GM23248 (cell line): ENCODE results near the gene PDSS2. TPM values are rescaled to one million over a fixed set of nuclear protein-coding genes. Genes with fewer than 3 reads are reported as not detected.

ENCODE experiments used
- DNase-seq: peaks from one replicate; pipeline ENCODE4 v3.0.0-alpha.2; 2015
- H2AFZ ChIP-seq: fragments of 200-600 bp; sonication (generic); 2 replicates; pipeline ENCODE4 v1.6.1; 2016; ENCODE audit warnings: antibody characterized with exemption
- H3F3A ChIP-seq: fragments of 200-600 bp; sonication (generic); 2 replicates; pipeline ENCODE4 v1.6.1; 2016; ENCODE audit warnings: mild to moderate bottlenecking, antibody characterized with exemption, mixed run types; ENCODE audit not compliant: insufficient read depth
- H3K27ac ChIP-seq: fragments of 200-600 bp; sonication (generic); 2 replicates; pipeline ENCODE4 v1.5.1; 2016; ENCODE audit warnings: mild to moderate bottlenecking
- H3K27me3 ChIP-seq: fragments of 200-600 bp; sonication (generic); replicated peaks from 2 replicates; pipeline ENCODE4 v1.6.1; 2016; ENCODE audit warnings: mild to moderate bottlenecking; ENCODE audit not compliant: insufficient read depth
- H3K36me3 ChIP-seq: fragments of 200-600 bp; sonication (generic); 2 replicates; pipeline ENCODE4 v1.6.1; 2016; ENCODE audit warnings: low read depth, mild to moderate bottlenecking
- H3K4me1 ChIP-seq: fragments of 200-600 bp; sonication (generic); 2 replicates; pipeline ENCODE4 v1.6.1; 2016; ENCODE audit warnings: mild to moderate bottlenecking; ENCODE audit not compliant: insufficient read depth
- H3K4me2 ChIP-seq: fragments of 200-600 bp; sonication (generic); one replicate; pipeline ENCODE4 v1.6.1; 2016; ENCODE audit warnings: mild to moderate bottlenecking; ENCODE audit not compliant: unreplicated experiment
- H3K4me3 ChIP-seq: fragments of 200-600 bp; sonication (generic); 2 replicates; pipeline ENCODE4 v1.5.1; 2016; ENCODE audit warnings: mild to moderate bottlenecking
- H3K79me2 ChIP-seq: fragments of 200-600 bp; sonication (generic); 2 replicates; pipeline ENCODE4 v1.6.1; 2016; ENCODE audit warnings: mild to moderate bottlenecking; ENCODE audit not compliant: insufficient read depth
- H3K9ac ChIP-seq: fragments of 200-600 bp; sonication (generic); 2 replicates; pipeline ENCODE4 v1.6.1; 2016; ENCODE audit warnings: mild to moderate bottlenecking
- H3K9me2 ChIP-seq: fragments of 200-600 bp; sonication (generic); 2 replicates; pipeline ENCODE4 v1.6.1; 2016; ENCODE audit warnings: mixed run types, mild to moderate bottlenecking, moderate library complexity; ENCODE audit not compliant: insufficient read depth
- H3K9me3 ChIP-seq: fragments of 200-600 bp; sonication (generic); one replicate; pipeline ENCODE4 v1.6.1; 2017; ENCODE audit warnings: low read depth
- H4K20me1 ChIP-seq: fragments of 200-600 bp; sonication (generic); 2 replicates; pipeline ENCODE4 v1.6.0; 2016; ENCODE audit not compliant: insufficient read depth
- EZH2 ChIP-seq: fragments of 200-600 bp; sonication (generic); IDR thresholded peaks from 2 replicates; pipeline ENCODE4 v1.6.1; 2018; ENCODE audit warnings: antibody characterized with exemption, mild to moderate bottlenecking; ENCODE audit not compliant: insufficient read depth, poor library complexity, severe bottlenecking
- EZH2phosphoT487 ChIP-seq: fragments of 200-600 bp; sonication (generic); IDR thresholded peaks from 2 replicates; pipeline ENCODE4 v1.6.1; 2018; ENCODE audit warnings: antibody characterized with exemption, moderate library complexity, mild to moderate bottlenecking, low read depth; ENCODE audit not compliant: insufficient read depth
- WGBS, 2 experiments: methylation state at CpG; one replicate each; pipeline ENCODE4 v1.1.6; 2015 to 2017; ENCODE audit warnings: low lambda C conversion rate in 2 of 2, low coverage in 1 of 2; ENCODE audit errors: missing lambda C conversion rate in 2 of 2; 5-methylcytosine and 5-hydroxymethylcytosine counted together
- in situ Hi-C: fragments of 300-500 bp; cut with MboI; formaldehyde crosslinking; loops from 2 replicates; pipeline ENCODE4 v1.15.0; 2020
- polyA plus RNA-seq: library from polyadenylated mRNA; unstranded; fragments of >200 nt; fragmentation: Nextera tagmentation; extraction: Ambion mirVana; gene quantifications from 2 replicates; pipeline ENCODE4 v1.2.1, GENCODE V29; 2016
- total RNA-seq: library from RNA; depleted of rRNA; stranded (reverse); fragments of >200 nt; shearing (Covaris generic); gene quantifications from 2 replicates; pipeline ENCODE4 v1.2.3, GENCODE V29; 2014

PDSS2 gene
- total and polyA plus RNA-seq, 2 experiments from 2014 or later: 9.9 to 10.3 TPM

- DNase-seq: no peak
- H4K20me1 ChIP-seq: no peaks in the 10 kb centered on the region
- no peaks in the 10 kb centered on the region for H3K9me2 ChIP-seq
- no peak overlapping the region for H3K4me3 ChIP-seq
- no peak overlapping the region for H3K9ac ChIP-seq
- no peaks in the 10 kb centered on the region for H3K9me3 ChIP-seq
- no peak overlapping the region for H2AFZ ChIP-seq
- in situ Hi-C loops: no loop called here
- TF ChIP-seq EZH2phosphoT487 (no peak), EZH2 (no peak)
- no peak overlapping the region for H3K27ac ChIP-seq
- no peak overlapping the region for H3K4me2 ChIP-seq
- no peaks in the 10 kb centered on the region for H3K79me2 ChIP-seq
- H3K4me1 ChIP-seq: no peaks in the 10 kb centered on the region; the same call in 1 of the 2 replicates
- no peaks in the 10 kb centered on the region for H3K36me3 ChIP-seq
- H3F3A ChIP-seq: peaks cover 4% of the 10 kb centered on the region; the same call in 1 of the 2 replicates
- no peaks in the 10 kb centered on the region for H3K27me3 ChIP-seq
These were observed 122.1 kb downstream of the PDSS2 start for GRCh38 chr6:107337191-107337741.

- Histone ChIP-seq H3K9me2 (no peaks in the 10 kb centered on the region), H4K20me1 (no peaks in the 10 kb centered on the region), H3K4me2 (no peak overlapping the region), H3K27ac (no peak overlapping the region), H3K4me1 (no peaks in the 10 kb centered on the region; the same call in 1 of the 2 replicates), H3K4me3 (no peak overlapping the region), H2AFZ (no peak overlapping the region), H3K9ac (no peak overlapping the region), H3K36me3 (no peaks in the 10 kb centered on the region), H3K27me3 (no peaks in the 10 kb centered on the region), H3K9me3 (no peaks in the 10 kb centered on the region), H3F3A (peaks cover 4% of the 10 kb centered on the region; the same call in 1 of the 2 replicates), H3K79me2 (no peaks in the 10 kb centered on the region)
- DNase-seq: no peak
- in situ Hi-C loops: no loop called here
- TF ChIP-seq EZH2phosphoT487: no peak
- no peak for TF ChIP-seq EZH2
- WGBS, 2 experiments: 93 to 100% methylated on average over 3 of the region's 3 CpGs
These were observed 125.3 kb downstream of the PDSS2 start for GRCh38 chr6:107334026-107334425.

GRCh38 chr6:107333491-107333890, 125.9 kb downstream of the PDSS2 start:
- no peak for DNase-seq
- H3K36me3 ChIP-seq: no peaks in the 10 kb centered on the region
- no peak overlapping the region for H3K9ac ChIP-seq
- no peaks in the 10 kb centered on the region for H3K79me2 ChIP-seq
- peaks cover 4% of the 10 kb centered on the region; the same call in 1 of the 2 replicates for H3F3A ChIP-seq
- H3K4me2 ChIP-seq: no peak overlapping the region
- H3K4me1 ChIP-seq: no peaks in the 10 kb centered on the region; the same call in 1 of the 2 replicates
- 98% methylated on average over 2 of the region's 2 CpGs for WGBS, 2 experiments
- no peaks in the 10 kb centered on the region for H3K9me2 ChIP-seq
- H4K20me1 ChIP-seq: no peaks in the 10 kb centered on the region
- H3K27me3 ChIP-seq: no peaks in the 10 kb centered on the region
- H3K27ac ChIP-seq: no peak overlapping the region
- in situ Hi-C loops: no loop called here
- TF ChIP-seq EZH2 (no peak), EZH2phosphoT487 (no peak)
- H2AFZ ChIP-seq: no peak overlapping the region
- H3K4me3 ChIP-seq: no peak overlapping the region
- H3K9me3 ChIP-seq: no peaks in the 10 kb centered on the region

- Histone ChIP-seq H3K27me3 (no peaks in the 10 kb centered on the region), H3K9me3 (no peaks in the 10 kb centered on the region), H3K9me2 (no peaks in the 10 kb centered on the region), H3K9ac (no peak overlapping the region), H3K36me3 (no peaks in the 10 kb centered on the region), H3K4me3 (no peak overlapping the region), H3K27ac (no peak overlapping the region), H3K4me1 (no peaks in the 10 kb centered on the region; the same call in 1 of the 2 replicates), H3F3A (0 out of 2 replicates have a peak, but pooled peaks cover 4% of the 10 kb centered on the region), H4K20me1 (no peaks in the 10 kb centered on the region), H2AFZ (no peak overlapping the region), H3K79me2 (no peaks in the 10 kb centered on the region), H3K4me2 (no peak overlapping the region)
- no peak for TF ChIP-seq EZH2phosphoT487
- TF ChIP-seq EZH2: no peak
- no peak for DNase-seq
- 94 to 97% methylated on average over 5 of the region's 5 CpGs for WGBS, 2 experiments
- in situ Hi-C loops: no loop called here
These were observed 127.7 kb downstream of the PDSS2 start for GRCh38 chr6:107331409-107332386.
